GM08714 (cell line): Measurements from ENCODE around the gene NRSN2.
A peak's percentile ranks its signal among the peaks of the same experiment; 100 is the strongest.
"Not testable (repeated sequence)": the region's sequence is repeated elsewhere in the genome, so short reads cannot be mapped to it uniquely, and the experiment has no call there.

ENCODE experiments used
- H3K4me3 ChIP-seq: fragments of 200-500 bp; sonication (Bioruptor generic); 2 replicates; pipeline ENCODE4 v1.5.1; 2014; ENCODE audit warnings: mild to moderate bottlenecking, low read length, inconsistent platforms
- ZNF274 ChIP-seq: IDR thresholded peaks from 2 replicates; pipeline ENCODE4 v1.6.1; 2012; ENCODE audit warnings: mild to moderate bottlenecking, low read depth, low read length

The NRSN2 gene

GRCh38 chr20:370977-371754, 24.3 kb downstream of the NRSN2 start:
- H3K4me3 ChIP-seq: no peak overlapping the region

GRCh38 chr20:371755-372542, 25.0 kb downstream of the NRSN2 start:
- TF ChIP-seq ZNF274: no peak
- no peak overlapping the region for H3K4me3 ChIP-seq

More at GRCh38 chr20:370977-371754, 24.3 kb downstream of the NRSN2 start:
- no peak for TF ChIP-seq ZNF274

- not testable (repeated sequence) for H3K4me3 ChIP-seq
Measured at GRCh38 chr20:372543-373082, 25.7 kb downstream of the NRSN2 start.

GRCh38 chr20:373171-373890, 26.4 kb downstream of the NRSN2 start:
- H3K4me3 ChIP-seq: no peak overlapping the region
- no peak for TF ChIP-seq ZNF274

GRCh38 chr20:375265-375889, 28.5 kb downstream of the NRSN2 start:
- no peak overlapping the region for H3K4me3 ChIP-seq
- TF ChIP-seq ZNF274: no peak

GRCh38 chr20:376089-376488, 29.2 kb downstream of the NRSN2 start:
- no peak for TF ChIP-seq ZNF274
- H3K4me3 ChIP-seq: no peak overlapping the region

- no peak for TF ChIP-seq ZNF274
- H3K4me3 ChIP-seq: no peak overlapping the region
Measured at GRCh38 chr20:376750-377149, 29.8 kb downstream of the NRSN2 start.

- H3K4me3 ChIP-seq: not testable (repeated sequence)
Measured at GRCh38 chr20:377578-377977, 30.7 kb downstream of the NRSN2 start.

GRCh38 chr20:378961-379336, 32.0 kb downstream of the NRSN2 start:
- TF ChIP-seq ZNF274: no peak
- no peak overlapping the region for H3K4me3 ChIP-seq

GRCh38 chr20:380763-381580, 34.1 kb downstream of the NRSN2 start:
- no peak for TF ChIP-seq ZNF274
- peak overlapping the region; percentile 96 for H3K4me3 ChIP-seq

GRCh38 chr20:381581-382290, 34.8 kb downstream of the NRSN2 start:
- TF ChIP-seq ZNF274: no peak
- peak overlapping the region; percentile 96 for H3K4me3 ChIP-seq

GRCh38 chr20:382291-383115, 35.6 kb downstream of the NRSN2 start:
- H3K4me3 ChIP-seq: peak overlapping the region; percentile 1; the same call in 1 of the 2 replicates
- no peak for TF ChIP-seq ZNF274
